ENCODE measurements around the gene KARS1.
A peak's percentile ranks its signal among the peaks of the same experiment; 100 is the strongest.

The KARS1 gene

GRCh38 chr16:75647492-75648264, at the start of gene KARS1, which contains the start of gene TERF2IP:
KARS1 (minus strand) TSS chr16:75647665; CDS start chr16:75647639, 26 bp downstream.
TERF2IP (plus strand) TSS chr16:75647773; CDS start chr16:75647883, 110 bp downstream.
- DNase-seq, result peak; percentile 93 to 94

- DNase-seq, result no peak
Measured at GRCh38 chr16:75695708-75696107, 48.2 kb upstream of the KARS1 start.

GRCh38 chr16:75687361-75687760, 39.9 kb upstream of the KARS1 start:
- DNase-seq, result no peak

GRCh38 chr16:75682308-75682707, 34.8 kb upstream of the KARS1 start:
- DNase-seq, result no peak

- DNase-seq, result no peak
Measured at GRCh38 chr16:75679366-75679765, 31.9 kb upstream of the KARS1 start.

GRCh38 chr16:75676909-75677308, 29.4 kb upstream of the KARS1 start, which contains the start of gene CPHXL2:
CPHXL2 (minus strand) TSS chr16:75677009; CDS start chr16:75676999, 10 bp downstream.
- DNase-seq, result no peak

GRCh38 chr16:75667503-75667902, 20.0 kb upstream of the KARS1 start:
- DNase-seq, result no peak

GRCh38 chr16:75660726-75661302, 13.3 kb upstream of the KARS1 start:
- no peak for DNase-seq

GRCh38 chr16:75660321-75660720, 12.9 kb upstream of the KARS1 start:
- DNase-seq, result no peak

GRCh38 chr16:75658175-75658574, 10.7 kb upstream of the KARS1 start:
- DNase-seq, result no peak

GRCh38 chr16:75653922-75654321, 6.5 kb upstream of the KARS1 start:
- DNase-seq, result no peak

GRCh38 chr16:75648265-75649076, 1.0 kb upstream of the KARS1 start:
- DNase-seq, result peak; percentile 58 to 77

- peak in 1 of 2 experiments; percentile 37 for DNase-seq
Measured at GRCh38 chr16:75647112-75647491, 363 bp downstream of the KARS1 start.

- no peak for DNase-seq
Measured at GRCh38 chr16:75644240-75645012, 3.0 kb downstream of the KARS1 start.

- DNase-seq, result no peak
Measured at GRCh38 chr16:75640598-75640997, 6.9 kb downstream of the KARS1 start.

GRCh38 chr16:75635036-75635435, 12.4 kb downstream of the KARS1 start:
- no peak for DNase-seq

- no peak for DNase-seq
Measured at GRCh38 chr16:75632857-75633256, 14.6 kb downstream of the KARS1 start.

GRCh38 chr16:75630052-75630451, 17.4 kb downstream of the KARS1 start:
- no peak for DNase-seq

- no peak for DNase-seq
Measured at GRCh38 chr16:75629132-75629531, 18.3 kb downstream of the KARS1 start.

GRCh38 chr16:75628351-75628750, 19.1 kb downstream of the KARS1 start:
- DNase-seq, result no peak

- DNase-seq, result peak; percentile 93
Measured at GRCh38 chr16:75627851-75628250, 19.6 kb downstream of the KARS1 start.

- no peak for DNase-seq
Measured at GRCh38 chr16:75626806-75627205, 20.7 kb downstream of the KARS1 start.

- DNase-seq, result peak; percentile 24 to 30
Measured at GRCh38 chr16:75624921-75625334, 22.5 kb downstream of the KARS1 start.
